NCI-H226 (cell line): ENCODE results near the gene ZNFX1.
A peak's percentile ranks its signal among the peaks of the same experiment; 100 is the strongest.

Experiments used
- DNase-seq: peaks from one replicate; pipeline ENCODE4 v3.0.0-alpha.2; 2015

The ZNFX1 gene

DNA sequence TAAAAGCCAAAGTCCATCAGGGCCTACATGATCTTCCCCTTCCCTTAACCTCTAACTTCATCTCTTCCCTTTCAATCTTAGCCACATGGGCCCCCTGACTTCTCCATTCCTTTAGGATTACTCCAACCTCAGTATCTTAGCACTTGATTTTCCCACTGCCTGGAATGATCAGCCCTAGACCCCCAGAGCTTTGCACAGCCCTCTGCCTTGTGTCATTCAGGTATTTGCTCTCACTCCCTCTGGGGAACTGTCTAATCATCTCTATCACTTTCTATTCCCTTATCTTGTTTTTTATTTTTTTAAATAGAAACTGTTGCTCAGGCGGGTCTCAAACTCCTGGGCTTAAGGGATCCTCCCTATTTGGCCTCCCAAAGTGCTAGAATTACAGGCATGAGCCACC is 13.3 kb upstream of the ZNFX1 start:
- no peak for DNase-seq

DNA sequence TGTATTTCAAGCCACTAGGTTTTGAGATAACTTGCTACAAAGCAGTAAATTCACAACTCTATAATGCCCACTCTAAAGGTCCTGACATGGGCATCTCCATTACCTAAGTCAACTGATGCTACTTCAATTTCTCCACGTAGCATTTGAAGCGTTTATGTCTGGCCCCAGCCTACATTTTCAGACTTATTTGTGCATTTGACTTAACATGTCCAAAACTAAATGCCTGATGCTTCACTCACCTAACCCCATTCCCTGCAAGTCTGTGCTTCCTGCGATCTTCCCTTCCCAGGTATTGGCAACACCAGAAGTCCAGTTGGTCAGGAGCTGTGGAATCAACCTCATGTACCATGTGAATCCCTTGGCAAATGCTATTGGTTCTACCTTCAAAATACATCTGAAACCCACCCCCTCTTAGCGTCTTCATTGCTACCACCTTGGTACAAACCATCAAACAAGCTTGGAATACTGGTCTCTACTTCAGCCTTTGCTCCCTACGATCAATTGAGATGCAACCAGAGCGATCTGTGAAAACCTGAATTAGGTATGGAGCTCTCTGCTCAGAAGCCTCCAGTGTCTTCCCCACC is 12.8 kb upstream of the ZNFX1 start:
- no peak for DNase-seq

DNA sequence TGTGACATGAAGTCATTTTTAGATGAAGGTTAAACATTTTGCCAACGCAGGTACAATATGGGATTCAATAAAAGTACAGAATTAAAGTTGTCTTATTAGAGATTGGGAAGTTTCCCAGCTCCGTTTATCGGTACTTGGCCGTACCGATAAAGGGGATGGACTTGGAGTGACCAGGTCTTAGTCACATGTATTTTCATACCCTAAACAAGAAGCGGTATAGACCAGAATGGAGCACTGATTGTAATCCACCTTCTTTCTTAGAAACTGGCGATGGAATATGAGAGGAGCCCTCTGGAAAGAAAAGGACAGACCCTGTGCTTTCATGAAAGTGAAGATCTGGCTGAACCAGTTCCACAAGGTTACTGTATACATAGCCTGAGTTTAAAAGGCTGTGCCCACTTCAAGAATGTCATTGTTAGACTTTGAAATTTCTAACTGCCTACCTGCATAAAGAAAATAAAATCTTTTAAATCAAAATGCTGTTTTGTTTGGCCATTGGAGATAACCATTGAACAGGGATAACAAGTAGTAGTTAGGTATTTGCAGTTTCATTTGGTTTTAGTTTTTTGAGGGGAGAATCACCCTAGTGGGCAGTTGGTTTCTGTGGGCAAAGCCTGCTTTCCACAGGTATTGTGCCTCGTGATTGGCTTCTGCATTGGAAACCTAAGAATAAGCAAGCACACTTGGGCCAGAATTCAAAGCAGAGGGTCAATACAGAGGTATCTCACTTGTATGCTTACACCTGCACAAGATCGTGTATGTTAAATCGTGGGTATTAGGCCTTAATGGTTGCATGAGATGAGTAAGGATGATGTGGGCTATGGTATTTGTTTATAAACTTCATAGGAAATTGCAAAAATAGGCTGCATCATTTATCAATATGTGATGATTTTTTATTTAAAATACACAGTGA is 11.2 kb upstream of the ZNFX1 start:
- no peak for DNase-seq

DNA sequence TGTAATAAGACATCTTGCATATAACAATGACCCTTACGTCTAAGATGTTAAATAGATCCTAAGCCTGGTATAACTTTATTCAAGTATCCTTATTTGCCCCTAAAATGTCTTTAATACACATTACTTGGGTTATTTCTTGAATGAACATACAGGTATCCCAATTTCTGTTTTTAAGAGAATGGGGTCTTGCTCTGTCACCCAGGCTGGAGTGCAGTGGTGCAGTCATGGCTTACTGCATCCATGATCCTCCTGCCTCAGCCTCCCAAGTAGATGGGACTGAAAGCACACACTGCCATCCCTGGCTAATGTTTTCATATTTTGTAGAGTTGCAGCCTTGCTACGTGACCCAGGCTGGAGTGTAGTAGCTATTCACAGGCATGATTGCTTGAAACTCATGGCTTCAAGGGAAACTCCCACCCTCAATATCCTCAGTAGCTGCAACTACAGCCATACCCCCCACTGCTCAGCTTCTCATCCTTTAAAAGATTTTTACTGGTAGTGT is 10.4 kb upstream of the ZNFX1 start:
- no peak for DNase-seq

DNA sequence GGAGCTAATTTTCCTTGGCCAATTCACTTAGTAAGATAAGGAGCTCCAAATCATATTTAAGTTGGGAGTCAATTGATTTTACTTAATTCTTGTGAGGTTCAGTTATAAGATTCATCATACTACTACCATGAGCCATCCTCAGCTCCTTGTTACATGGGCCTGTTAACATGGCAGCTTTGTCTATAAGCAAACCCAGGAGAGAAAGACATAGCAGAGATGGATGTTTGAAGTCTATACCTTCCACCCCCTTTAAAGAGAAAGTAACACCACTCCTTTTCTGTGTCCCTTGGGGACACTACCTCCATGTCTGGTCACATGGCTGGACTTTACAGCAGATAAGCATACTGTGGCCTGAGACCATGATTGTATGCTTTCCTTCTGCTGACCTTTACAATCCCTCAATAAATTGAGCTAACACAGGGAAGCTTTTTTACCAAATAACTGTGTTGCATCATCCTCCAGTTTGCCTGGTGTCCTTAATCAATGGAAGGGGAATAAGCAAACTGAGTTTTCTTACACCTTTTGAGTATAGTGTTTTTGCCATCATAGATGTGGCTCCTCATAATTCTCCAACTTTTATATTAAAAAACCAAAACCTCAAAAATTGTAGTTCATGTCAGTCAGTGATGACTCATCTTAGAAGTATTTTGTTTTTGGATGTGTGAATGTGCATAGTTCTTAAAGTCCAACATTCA is 9.8 kb upstream of the ZNFX1 start:
- no peak for DNase-seq

DNA sequence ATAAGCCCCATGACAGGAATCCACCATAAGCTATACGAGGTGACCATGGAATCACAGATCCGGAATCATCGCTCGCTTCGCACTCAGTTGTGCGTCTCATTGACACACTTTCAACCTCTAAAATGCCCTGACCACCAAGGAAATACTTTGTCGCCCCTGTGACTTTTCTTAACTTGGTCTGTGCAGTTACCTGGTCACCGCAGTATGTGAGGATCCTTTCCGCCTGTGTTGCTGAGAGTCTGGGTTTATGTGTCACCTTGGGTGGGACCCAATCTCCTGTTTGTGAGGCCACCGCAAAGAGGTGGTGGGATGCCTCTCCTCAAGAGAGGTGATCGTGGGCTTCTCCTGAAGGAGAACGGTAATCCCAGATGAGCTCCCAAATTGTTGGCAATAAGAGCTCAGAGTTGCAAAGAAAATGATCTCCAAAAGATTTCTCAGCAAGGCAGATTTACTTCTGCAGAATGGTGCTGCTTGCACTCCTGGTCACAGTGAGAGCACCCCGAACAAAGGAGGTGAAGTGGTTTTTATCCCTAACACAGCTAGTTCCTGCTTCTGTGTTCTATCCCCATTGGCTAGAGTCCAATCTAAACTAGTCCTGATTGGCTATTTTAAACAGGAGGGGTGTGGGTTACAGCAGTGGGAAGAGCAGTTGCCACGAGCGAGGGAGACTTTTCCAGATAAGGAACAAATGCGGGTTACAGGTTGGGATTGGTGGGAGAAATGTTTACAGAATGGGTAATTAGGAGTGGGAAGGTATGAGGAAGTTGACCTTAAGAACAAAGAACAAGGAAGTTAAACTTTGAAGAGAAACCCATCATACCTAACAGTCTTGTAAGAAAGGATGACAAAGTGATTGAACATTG is 9.1 kb upstream of the ZNFX1 start:
- DNase-seq = no peak

DNA sequence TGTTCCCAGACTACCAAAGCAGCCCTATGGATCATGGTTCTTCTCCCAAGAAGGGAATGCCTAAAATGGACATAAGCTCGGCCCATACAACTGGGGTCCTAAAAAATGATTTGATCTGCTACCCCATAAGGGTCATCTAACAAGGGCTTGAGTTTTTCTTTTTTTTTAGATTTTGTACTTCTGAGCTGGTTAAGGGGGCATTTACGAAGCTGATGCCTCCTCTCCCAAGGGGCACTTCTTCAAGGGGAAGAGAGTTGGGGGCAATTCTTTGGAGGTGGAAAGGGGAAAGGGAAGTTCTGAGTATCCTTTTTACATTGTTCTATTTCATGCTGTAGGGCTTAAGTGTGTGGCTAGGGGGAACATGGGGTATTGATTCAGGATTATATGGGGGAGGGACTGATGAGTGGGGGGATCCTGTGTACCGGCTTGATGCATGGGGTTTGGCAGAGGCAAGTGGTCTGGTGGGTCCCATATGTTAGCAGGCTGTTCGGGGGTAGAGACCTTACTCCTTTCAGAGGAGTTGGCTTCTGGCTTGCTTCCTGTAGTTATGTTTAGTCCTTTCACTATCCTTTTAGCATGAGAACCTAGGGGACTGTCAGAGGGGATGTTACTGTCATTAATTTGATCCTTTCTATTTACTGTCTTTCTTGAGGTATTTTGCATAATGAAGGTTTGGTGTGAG is 8.1 kb upstream of the ZNFX1 start:
- no peak for DNase-seq

DNA sequence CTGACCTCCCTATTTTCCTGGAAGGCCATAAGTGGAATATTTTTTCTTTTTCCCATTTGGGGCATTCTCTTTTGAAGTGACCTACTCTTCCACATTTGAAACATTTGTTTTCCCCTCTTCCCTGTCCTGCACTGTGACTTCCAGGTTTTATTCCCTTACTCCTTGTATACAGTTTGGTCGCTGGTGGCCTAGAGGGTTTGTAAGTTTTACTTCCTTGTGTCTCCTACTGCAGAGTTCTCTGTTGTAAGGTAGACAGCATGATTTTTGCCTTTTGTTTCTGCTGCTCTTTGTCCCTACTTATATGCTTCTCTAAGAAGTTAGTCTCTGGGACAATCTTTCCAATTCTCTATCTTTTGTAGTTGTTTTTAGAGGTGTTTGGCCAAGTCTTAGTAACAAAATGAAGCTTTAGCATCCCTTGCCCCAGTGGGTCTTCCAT is 7.4 kb upstream of the ZNFX1 start:
- DNase-seq = no peak

DNA sequence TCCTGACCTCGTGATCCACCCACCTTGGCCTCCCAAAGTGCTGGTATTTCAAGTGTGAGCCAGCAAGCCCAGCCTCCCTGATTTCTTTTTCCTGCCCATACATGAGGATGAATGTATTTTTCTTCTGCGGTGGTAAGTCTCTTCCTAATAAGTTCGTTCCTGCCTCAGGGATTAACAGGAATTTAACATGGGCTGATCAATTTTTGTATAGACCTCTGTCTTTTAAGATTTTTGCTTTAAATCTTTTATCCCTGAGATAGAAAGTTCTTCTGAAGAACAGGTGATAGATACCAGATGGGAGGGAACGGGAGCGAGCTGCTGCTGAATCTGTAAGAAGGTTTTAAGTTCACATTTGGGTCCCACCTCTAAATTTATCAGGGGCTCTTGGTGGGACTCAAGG is 7.0 kb upstream of the ZNFX1 start:
- DNase-seq = no peak

DNA sequence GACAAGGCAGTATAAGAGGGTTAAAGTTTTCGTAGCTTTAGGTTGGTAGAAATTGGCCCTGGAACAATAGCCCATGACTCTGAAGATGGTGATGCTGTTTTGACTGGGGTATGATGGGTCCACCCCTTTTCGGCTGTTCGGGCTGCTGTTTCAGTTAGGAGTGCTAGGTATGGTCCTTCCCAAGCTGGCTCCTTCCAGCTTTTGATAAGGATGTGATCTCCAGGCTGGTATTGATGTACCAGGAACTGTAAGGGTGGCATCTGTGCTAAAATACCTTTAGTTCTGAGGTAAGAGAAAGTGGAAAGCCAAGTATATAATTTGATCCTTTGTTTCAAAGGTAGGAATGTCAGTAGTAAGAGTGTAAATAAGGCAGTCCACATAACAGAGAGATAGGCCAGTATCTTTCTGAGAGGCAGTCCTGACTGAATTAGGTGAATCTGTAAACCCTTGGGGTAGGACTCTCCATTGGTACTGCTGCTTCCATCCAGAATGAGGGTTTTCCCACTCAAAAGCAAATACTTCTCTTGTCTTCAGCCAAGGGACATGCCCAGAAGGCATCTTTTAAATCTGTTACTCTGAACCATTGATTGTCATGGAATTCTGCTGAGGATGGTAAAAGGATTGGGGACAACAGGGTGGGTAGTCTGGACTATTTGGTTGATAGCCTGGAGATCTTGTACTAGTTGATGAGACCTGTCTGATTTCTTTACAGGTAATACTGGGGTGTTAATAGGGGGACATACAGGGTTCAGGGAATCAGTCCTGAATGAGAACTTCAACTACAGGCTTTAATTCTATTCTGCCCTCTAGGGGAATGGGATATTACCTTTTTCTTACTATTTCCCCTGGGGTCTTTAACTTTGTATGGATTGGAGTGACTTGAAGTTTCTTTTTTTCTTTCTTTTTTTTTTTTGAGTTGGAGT is 6.1 kb upstream of the ZNFX1 start:
- DNase-seq = no peak

DNA sequence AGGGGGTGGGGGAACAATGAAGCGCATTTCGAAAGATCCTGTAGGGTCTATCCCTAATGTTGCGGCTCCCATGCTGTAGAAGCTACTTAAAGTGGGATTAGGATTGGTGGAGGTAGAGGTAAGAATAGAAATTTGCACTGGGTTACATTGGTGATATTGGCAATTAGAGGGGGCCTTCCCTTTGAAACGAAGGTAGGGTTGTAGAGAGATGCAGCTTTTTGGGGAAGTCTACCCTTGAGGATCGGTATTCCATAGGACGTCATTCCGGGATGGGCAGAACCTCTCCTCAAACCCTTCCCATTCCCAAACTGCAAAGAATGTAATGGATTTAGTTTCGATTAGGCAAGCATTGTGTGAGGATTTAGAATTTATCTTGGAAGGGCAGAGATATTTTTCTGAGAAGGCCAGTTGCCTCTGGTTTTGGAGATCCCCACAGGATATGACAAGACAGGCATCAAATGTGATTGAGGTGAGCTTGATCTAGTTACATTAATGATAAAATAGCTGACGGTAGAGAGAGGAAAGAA is 5.4 kb upstream of the ZNFX1 start:
- DNase-seq = no peak

DNA sequence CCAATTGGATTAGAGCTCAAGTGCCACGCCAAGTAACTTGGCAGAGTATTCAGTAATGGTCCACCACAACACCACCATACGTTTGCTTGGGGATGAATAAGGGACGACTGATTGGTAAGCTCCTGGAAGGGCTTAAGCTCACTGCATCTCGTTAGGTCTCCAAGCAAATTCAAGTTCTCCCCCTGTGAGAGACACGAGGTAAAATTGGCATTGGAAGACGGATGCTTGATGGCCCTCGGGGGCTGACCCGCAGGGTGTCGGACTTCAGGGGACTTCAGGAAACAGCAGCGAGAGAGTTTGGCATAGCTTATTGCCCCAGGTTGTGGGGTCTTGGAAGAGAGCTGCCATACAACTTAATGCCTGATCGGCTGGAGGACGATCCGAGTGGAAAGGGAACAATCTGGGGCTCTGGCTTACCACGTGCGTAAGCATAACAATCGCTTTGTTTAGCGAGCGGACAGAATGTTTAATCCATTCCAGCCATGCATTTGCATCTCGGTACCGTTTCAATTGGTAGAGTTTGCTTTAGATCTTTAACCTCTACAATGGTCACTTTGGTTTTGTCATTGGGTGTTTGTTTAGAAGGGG is 4.8 kb upstream of the ZNFX1 start:
- no peak for DNase-seq

DNA sequence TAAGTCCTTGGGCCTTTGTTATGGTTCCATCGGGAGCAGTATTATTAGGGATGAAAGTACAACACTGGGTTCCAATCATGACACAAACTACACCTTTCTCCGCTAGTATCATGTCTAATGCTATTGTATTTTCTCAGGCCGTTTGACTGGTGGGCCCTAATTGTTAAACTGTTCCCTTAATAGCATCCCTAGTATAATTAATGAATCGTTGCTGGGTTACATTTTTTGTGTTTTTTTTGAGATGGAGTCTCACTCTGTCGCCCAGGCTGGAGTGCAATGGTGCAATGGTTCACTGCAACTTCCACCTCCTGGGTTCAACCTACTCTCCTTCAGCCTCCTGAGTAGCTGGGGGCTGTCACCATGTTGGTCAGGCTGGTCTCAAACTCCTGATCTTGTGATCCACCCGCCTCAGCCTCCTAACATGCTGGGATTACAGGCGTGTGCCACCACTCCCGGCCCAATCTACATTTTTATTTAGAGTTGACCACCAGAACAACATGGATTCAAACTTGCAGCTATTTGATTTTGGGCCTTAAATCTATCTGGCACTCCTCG is 4.1 kb upstream of the ZNFX1 start:
- DNase-seq = no peak

DNA sequence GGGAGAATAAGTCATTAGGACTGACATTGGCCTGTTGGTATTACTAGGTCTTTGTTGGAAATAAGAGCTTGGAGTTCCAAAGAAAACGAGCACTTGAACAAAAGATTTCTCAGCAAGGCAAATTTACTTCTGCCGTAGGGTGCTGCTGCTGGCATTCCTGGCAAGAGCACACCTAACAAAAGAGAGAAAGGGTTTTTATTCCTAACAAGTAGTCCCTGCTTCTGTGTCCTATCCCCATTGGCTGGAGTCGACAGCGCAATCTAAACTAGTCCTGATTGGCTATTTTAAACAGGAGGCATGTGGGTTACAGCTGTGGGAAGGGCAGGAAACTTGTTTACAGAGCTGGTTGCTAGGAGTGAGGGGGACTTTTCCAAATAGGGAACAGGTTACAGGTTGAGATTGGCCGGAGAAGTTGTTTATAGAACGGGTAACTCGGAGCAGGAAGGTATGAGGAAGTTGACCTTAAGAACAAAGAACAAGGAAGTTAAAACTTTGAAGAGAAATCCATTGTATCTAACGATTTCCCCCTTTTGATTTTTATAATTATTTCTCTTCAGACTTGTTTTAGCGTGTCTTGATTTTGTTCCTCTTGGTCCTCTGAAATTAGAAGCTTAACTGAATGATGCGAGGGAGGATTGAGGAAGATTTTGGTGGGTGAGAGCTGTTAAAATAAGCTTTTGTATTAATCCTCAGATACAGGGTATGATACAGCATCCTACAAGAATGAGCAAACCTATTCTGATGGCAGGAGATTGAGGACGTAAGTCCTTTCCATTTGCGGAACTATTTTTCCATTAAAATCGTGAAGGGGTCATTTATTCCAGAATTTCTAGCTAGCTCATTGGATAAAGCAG is 3.4 kb upstream of the ZNFX1 start:
- peak; percentile 31 for DNase-seq

DNA sequence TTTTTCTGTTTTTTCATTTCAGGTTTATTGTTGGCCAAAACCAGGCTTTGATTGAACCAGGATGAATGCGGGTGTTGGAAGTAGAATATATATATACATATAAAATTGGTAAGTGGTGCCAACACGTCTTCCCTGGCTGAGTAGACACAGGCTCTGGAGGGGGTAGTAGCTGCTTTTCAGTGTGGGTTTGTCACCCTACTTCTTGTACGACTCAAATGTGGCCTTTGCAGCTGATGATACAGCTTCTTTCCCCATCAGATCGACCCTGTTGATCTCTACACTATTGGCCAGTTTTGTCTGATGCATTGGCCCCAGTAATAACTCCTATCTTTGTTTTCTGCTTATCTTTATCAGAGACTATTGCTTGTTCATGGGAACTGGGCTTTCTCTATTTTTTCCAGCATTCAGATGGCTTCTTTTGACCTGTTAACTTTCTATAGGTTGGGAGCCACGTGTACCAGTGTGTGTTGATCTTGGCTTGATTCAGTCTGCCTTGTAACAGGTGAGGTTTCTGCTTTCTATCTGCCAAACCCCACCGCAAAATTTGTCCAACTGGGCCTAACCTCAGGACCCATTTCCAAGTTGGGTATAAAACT is 2.7 kb upstream of the ZNFX1 start:
- no peak for DNase-seq

DNA sequence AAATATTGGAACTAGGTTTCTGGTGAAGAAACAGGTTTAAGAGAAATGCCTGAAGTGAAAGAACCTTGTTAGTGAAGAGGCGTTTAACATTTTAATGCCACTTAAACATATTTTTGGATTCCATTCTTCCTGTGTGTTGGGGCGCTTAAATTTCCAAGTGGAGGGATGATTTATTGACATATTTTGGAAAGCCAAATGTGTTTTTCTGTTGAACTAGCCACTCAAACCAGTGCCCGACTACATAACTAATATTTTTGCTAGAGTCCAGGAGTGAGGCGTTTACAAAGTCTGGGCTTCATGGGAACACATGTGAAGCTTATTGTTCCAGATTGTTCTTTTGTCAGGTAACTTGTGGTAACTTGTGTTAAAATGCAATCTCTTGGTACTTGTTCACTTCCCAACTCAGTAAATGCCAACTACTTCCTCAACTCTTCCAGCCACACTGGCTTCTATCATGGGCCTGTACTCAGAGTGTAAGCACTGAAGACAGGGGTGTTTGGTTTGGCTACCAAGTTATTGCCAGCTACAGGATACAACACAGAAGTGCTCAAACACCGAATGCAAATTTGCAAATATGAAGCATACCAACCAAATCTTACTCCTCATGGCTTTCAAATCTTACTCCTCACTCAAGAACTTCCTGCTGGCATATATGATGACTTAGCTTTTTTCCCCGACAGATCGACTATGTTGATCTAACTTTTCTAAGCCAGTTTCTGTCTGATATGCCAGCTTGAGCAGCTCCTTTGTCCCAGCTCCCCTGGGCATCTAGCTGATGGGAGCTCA is 2.0 kb upstream of the ZNFX1 start:
- no peak for DNase-seq

DNA sequence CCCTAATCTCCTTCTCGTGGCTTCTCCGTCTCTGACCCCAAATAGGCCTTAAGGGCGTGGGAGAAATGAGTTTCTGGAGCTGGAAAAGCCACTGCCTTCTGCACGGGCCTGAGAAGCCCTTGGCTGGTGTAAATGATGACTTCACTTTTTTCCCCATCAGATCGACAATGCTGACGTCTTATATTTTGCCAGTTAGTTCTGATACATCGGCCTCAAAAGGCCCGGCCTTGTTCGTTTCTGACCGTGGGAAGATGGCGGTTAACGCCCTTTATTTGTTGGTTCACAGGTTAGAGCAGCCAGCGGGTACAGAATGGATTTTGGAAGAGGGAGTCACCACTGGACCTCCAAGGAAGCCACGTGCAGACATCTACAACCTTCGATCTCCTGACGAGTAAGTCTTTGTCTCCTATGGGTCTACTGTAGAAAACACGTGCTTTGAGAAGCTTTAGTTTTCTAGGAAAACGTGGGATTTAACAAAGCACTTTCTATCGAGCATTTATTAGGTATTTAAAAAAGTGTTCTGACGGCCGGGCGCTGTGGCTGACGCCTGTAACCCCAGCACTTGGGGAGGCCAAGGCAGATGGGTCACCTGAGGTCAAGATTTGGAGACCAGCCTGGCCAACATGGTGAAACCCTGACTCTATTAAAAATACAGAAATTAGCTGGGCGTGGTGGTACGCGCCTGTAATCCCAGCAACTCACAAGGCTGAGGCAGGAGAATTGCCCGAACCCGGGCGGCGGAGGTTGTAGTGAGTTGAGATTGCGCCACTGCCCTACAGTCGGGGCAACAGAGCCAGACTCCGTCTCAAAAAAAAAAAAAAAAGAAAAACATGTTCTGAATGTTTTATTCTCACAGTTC is 1.2 kb upstream of the ZNFX1 start:
- no peak for DNase-seq
